ENCODE data around the gene ACTG1.

ACTG1 gene

GRCh38 chr17:81539961-81540675 is 27.5 kb upstream of the ACTG1 start:
- no peak overlapping the region for H3K4me3 ChIP-seq (ENCODE audit: low read depth, low read length)
- no peak for DNase-seq (ENCODE audit: low read depth)
- no peak for TF ChIP-seq CTCF (IDR thresholded peaks at IDR 0.05; ENCODE audit: control insufficient read depth, extremely low read depth, insufficient read depth)

DNA sequence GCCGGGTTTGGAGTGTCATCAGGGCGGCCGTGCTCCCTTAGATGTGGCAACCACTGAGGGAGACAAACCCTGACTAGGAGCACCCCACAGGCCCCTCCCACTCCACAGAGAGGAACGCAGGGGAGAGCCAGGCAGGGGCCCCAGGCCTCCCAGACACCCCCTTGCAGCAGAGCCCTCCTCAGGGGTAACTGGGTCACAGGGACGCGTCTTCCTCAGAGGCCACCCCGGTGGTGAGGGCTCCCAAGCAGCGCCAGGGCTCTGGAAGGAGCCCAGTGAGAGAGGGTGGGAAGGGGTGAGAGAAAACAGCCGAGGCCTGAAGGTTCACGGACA is 26.9 kb upstream of the ACTG1 start:
- no peak for TF ChIP-seq CTCF (IDR thresholded peaks at IDR 0.05; ENCODE audit: control insufficient read depth, extremely low read depth, insufficient read depth)
- no peak for DNase-seq (ENCODE audit: low read depth)
- H3K4me3 ChIP-seq (ENCODE audit: low read depth, low read length), result no peak overlapping the region

- DNase-seq (ENCODE audit: low read depth), result no peak
- H3K4me3 ChIP-seq (ENCODE audit: low read depth, low read length), result no peak overlapping the region
- TF ChIP-seq CTCF (IDR thresholded peaks at IDR 0.05; ENCODE audit: control insufficient read depth, extremely low read depth, insufficient read depth), result no peak
Observed at GRCh38 chr17:81538651-81539570, 26.3 kb upstream of the ACTG1 start.

- H3K4me3 ChIP-seq (ENCODE audit: low read depth, low read length), result no peak overlapping the region
- no peak for DNase-seq (ENCODE audit: low read depth)
- TF ChIP-seq CTCF (IDR thresholded peaks at IDR 0.05; ENCODE audit: control insufficient read depth, extremely low read depth, insufficient read depth), result no peak
Observed at GRCh38 chr17:81537856-81538555, 25.4 kb upstream of the ACTG1 start.

- TF ChIP-seq CTCF (IDR thresholded peaks at IDR 0.05; ENCODE audit: control insufficient read depth, extremely low read depth, insufficient read depth), result peak; percentile 46
- no peak overlapping the region for H3K4me3 ChIP-seq (ENCODE audit: low read depth, low read length)
- DNase-seq (ENCODE audit: low read depth), result no peak
Observed at GRCh38 chr17:81537343-81537855, 24.8 kb upstream of the ACTG1 start.

DNA sequence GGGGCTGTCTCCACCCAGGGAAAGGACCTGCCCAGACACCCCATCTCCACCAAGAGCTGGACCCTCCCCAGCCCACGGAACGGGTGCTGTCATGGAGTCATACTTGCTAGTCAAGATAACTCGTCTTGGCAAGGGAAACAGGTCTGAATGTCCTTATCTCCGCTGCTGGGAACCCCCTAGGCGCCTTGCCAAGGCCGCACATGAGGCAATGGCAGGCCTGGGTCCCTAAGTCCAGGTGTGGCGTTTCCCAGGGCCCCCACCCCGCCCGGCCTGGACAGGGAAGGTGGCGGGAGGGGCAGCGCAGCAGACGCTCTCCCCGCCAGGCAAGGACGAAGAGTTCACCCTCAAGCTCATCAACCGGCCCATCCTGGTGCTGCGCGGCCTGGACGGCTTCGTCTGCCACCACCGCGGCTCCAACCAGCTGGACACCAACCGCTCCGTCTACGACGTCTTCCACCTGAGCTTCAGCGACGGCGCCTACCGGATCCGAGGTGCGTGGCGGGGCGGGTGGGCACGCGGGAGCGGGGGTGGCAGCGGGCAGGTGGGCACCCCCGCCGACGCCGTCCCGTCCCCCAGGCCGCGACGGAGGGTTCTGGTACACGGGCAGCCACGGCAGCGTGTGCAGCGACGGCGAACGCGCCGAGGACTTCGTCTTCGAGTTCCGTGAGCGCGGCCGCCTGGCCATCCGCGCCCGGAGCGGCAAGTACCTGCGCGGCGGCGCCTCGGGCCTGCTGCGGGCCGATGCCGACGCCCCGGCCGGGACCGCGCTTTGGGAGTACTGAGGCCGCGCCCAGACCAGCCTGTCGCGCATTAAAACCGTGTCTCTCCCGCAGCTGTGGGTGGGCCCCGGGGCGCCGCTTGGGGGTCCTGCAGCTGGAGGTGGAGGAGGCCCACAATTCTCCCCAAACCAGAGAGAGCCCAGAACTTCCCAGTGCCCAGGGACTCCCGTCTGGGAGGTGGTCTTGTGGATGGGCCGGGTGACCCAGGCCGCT is 24.0 kb upstream of the ACTG1 start:
- TF ChIP-seq CTCF (IDR thresholded peaks at IDR 0.05; ENCODE audit: control insufficient read depth, extremely low read depth, insufficient read depth), result no peak
- no peak overlapping the region for H3K4me3 ChIP-seq (ENCODE audit: low read depth, low read length)
- no peak for DNase-seq (ENCODE audit: low read depth)
